HCT116 (cell line): ENCODE measurements around the gene HEATR5B. TPM values are rescaled to one million over a fixed set of nuclear protein-coding genes. Genes with fewer than 3 reads are reported as not detected.

Experiments used
- ATAC-seq: fragments of 200-7000 bp; cut with Tn5 transposase; 2 replicates; pipeline ENCODE4 v1.9.1; 2020; ENCODE audit warnings: mild to moderate bottlenecking, moderate library complexity
- BruUV-seq: library from RNA; stranded (reverse); fragments of 400-500 nt; replicated peaks from 2 replicates; lab custom pipeline; 2021; lab: Mats Ljungman, UMichigan
- CTCF ChIA-PET: fragments of 300-600 bp; sonication (Branson Sonifier 250); formaldehyde crosslinking; loops from one replicate; lab custom pipeline; 2021; ENCODE audit warnings: antibody characterized with exemption; lab: Charles Lee
- POLR2A ChIA-PET: fragments of 300-600, 350-600 bp; sonication (Branson Sonifier 250); formaldehyde crosslinking; loops from one replicate; lab custom pipeline; 2021; ENCODE audit warnings: antibody characterized with exemption; lab: Charles Lee
- RAD21 ChIA-PET, 2 experiments: fragments of 300-600 bp; sonication (Branson Sonifier 250); formaldehyde crosslinking; loops; one replicate each; lab custom pipeline; 2023; ENCODE audit warnings: low total read pairs in 2 of 2; ENCODE audit not compliant: uncharacterized antibody in 2 of 2, unreplicated experiment in 2 of 2, low non-redundant PET in 1 of 2; lab: Charles Lee
- DNase-seq: peaks from one replicate; pipeline ENCODE4 v3.0.0-alpha.2; 2010; ENCODE audit warnings: low read depth, low spot score
- H2AFZ ChIP-seq: fragments of 200-600 bp; shearing (Covaris generic), sonication (generic); 2 replicates; pipeline ENCODE4 v1.6.1; 2017; ENCODE audit warnings: low read depth, mixed run types, mixed read lengths, antibody characterized with exemption, low read length; ENCODE audit not compliant: poor library complexity, severe bottlenecking
- H3K27ac ChIP-seq: 2 replicates; pipeline ENCODE4 v1.5.1; 2012; ENCODE audit warnings: low read depth, low read length
- H3K27me3 ChIP-seq: fragments of 200-600 bp; sonication (generic); 2 replicates; pipeline ENCODE4 v1.6.1; 2016; ENCODE audit warnings: mixed run types, low read length, mixed read lengths; ENCODE audit not compliant: insufficient read depth
- H3K36me3 ChIP-seq, 2 experiments: fragments of 200-500 bp in 1 of 2; fragments of 200-600 bp in 1 of 2; sonication (Bioruptor generic) in 1 of 2; sonication (generic) in 1 of 2; 2 replicates each; pipeline versions ENCODE4 v1.5.1 to v1.6.1; 2014 to 2016; ENCODE audit warnings: low read length in 2 of 2, inconsistent platforms in 1 of 2, mixed read lengths in 1 of 2, mixed run types in 1 of 2; ENCODE audit not compliant: insufficient read depth in 2 of 2, control insufficient read depth in 1 of 2
- H3K4me1 ChIP-seq, 2 experiments: fragments of 200-600 bp in 1 of 2; sonication (generic) in 1 of 2; 2 replicates each; pipeline versions ENCODE4 v1.5.1 to v1.6.1; 2012 to 2017; ENCODE audit warnings: low read length in 2 of 2, inconsistent platforms in 1 of 2, mild to moderate bottlenecking in 1 of 2, mixed read lengths in 1 of 2, mixed run types in 1 of 2, moderate library complexity in 1 of 2; ENCODE audit not compliant: insufficient read depth in 2 of 2, control insufficient read depth in 1 of 2
- H3K4me2 ChIP-seq: fragments of 200-600 bp; sonication (generic); 2 replicates; pipeline ENCODE4 v1.6.1; 2017; ENCODE audit warnings: mixed run types, low read length, mixed read lengths
- H3K4me3 ChIP-seq, 2 experiments: fragments of 200-600 bp in 1 of 2; sonication (generic) in 1 of 2; replicated peaks in 1 of 2; 2 replicates each; pipeline ENCODE4 v1.5.1; 2011 to 2016; ENCODE audit warnings: low read length in 2 of 2, control low read depth in 1 of 2, low read depth in 1 of 2, mild to moderate bottlenecking in 1 of 2, mixed read lengths in 1 of 2, mixed run types in 1 of 2
- H3K79me2 ChIP-seq: fragments of 200-600 bp; sonication (generic); 2 replicates; pipeline ENCODE4 v1.6.1; 2017; ENCODE audit warnings: mild to moderate bottlenecking, mixed run types, low read length, moderate library complexity, mixed read lengths; ENCODE audit not compliant: insufficient read depth
- H3K9ac ChIP-seq: fragments of 200-600 bp; sonication (generic); 2 replicates; pipeline ENCODE4 v1.6.1; 2016; ENCODE audit warnings: low read length, mixed read lengths
- H3K9me2 ChIP-seq: fragments of 200-600 bp; sonication (generic), shearing (Covaris generic); 2 replicates; pipeline ENCODE4 v1.6.1; 2017; ENCODE audit warnings: mixed run types, mild to moderate bottlenecking, moderate library complexity; ENCODE audit not compliant: insufficient read depth
- H3K9me3 ChIP-seq, 2 experiments: fragments of 200-500 bp in 1 of 2; fragments of 200-600 bp in 1 of 2; sonication (Bioruptor generic) in 1 of 2; sonication (generic) in 1 of 2; 2 replicates each; pipeline ENCODE4 v1.6.1; 2014 to 2017; ENCODE audit warnings: low read length in 2 of 2, mixed read lengths in 2 of 2, inconsistent platforms in 1 of 2, low read depth in 1 of 2, mild to moderate bottlenecking in 1 of 2, mixed run types in 1 of 2, moderate library complexity in 1 of 2; ENCODE audit not compliant: control insufficient read depth in 1 of 2, insufficient read depth in 1 of 2
- H4K20me1 ChIP-seq: fragments of 200-600 bp; sonication (generic), shearing (Covaris generic); 2 replicates; pipeline ENCODE4 v1.6.1; 2017; ENCODE audit warnings: mixed run types, mild to moderate bottlenecking, moderate library complexity; ENCODE audit not compliant: insufficient read depth
- CEBPB ChIP-seq: IDR thresholded peaks from 2 replicates; pipeline ENCODE4 v1.6.1; 2012; ENCODE audit warnings: low read depth
- EZH2 ChIP-seq: fragments of 200-600 bp; sonication (generic); IDR thresholded peaks from 2 replicates; pipeline ENCODE4 v1.6.1; 2017; ENCODE audit warnings: antibody characterized with exemption, mixed run types
- EZH2phosphoT487 ChIP-seq: fragments of 200-600 bp; IDR thresholded peaks from 2 replicates; pipeline ENCODE4 v1.6.1; 2018; ENCODE audit warnings: antibody characterized with exemption, borderline replicate concordance
- FOSL1 ChIP-seq: IDR thresholded peaks from 2 replicates; pipeline ENCODE4 v1.6.1; 2012; ENCODE audit warnings: low read depth
- POLR2A ChIP-seq: IDR thresholded peaks from 2 replicates; pipeline ENCODE4 v1.7.0; 2011; ENCODE audit warnings: borderline replicate concordance; ENCODE audit not compliant: insufficient read depth, insufficient read length; ENCODE audit errors: extremely low read depth
- SIN3A ChIP-seq: IDR thresholded peaks from 2 replicates; pipeline ENCODE4 v1.6.1; 2012; ENCODE audit warnings: low read depth
- SP1 ChIP-seq: IDR thresholded peaks from 2 replicates; pipeline ENCODE4 v1.6.1; 2012; ENCODE audit warnings: low read depth
- SRF ChIP-seq: IDR thresholded peaks from 2 replicates; pipeline ENCODE4 v1.6.1; 2012; ENCODE audit warnings: low read depth
- TCF7L2 ChIP-seq: IDR thresholded peaks from 2 replicates; pipeline ENCODE4 v1.7.0; 2011; ENCODE audit warnings: borderline replicate concordance, inconsistent platforms; ENCODE audit not compliant: insufficient read depth, insufficient read length; ENCODE audit errors: extremely low read depth
- ZFX ChIP-seq: fragments of 450-650 bp; IDR thresholded peaks from 2 replicates; pipeline ENCODE4 v1.6.1; 2017
- intact Hi-C: fragments of 100-400 bp; cut with micrococcal nuclease; formaldehyde crosslinking; loops from 2 replicates; pipeline ENCODE4 v1.10.0; 2022
- total RNA-seq: library from RNA; stranded (reverse); gene quantifications from one replicate; pipeline ENCODE4 v1.2.1, GENCODE V29; 2021; ENCODE audit not compliant: unreplicated experiment
- TF ChIP-seq, protein P1 (sequence below), 3 experiments: fragments of 200-600 bp in 1 of 3; sonication (generic) in 1 of 3; IDR thresholded peaks in 2 of 3; conservative IDR thresholded peaks in 1 of 3; 2 replicates each; pipeline ENCODE4 v1.5.1; 2012 to 2017; ENCODE audit warnings: low read depth in 2 of 3, low read length in 2 of 3, antibody characterized with exemption in 1 of 3, borderline replicate concordance in 1 of 3, control low read depth in 1 of 3, mild to moderate bottlenecking in 1 of 3, mixed read lengths in 1 of 3, mixed run types in 1 of 3, moderate library complexity in 1 of 3; ENCODE audit not compliant: insufficient read depth in 1 of 3
- TF ChIP-seq, protein P2 (sequence below): IDR thresholded peaks from 2 replicates; pipeline ENCODE4 v1.6.1; 2012; ENCODE audit warnings: low read depth
- TF ChIP-seq, protein P3 (sequence below): IDR thresholded peaks from 2 replicates; pipeline ENCODE4 v1.6.1; 2012
- TF ChIP-seq, protein P4 (sequence below): IDR thresholded peaks from 2 replicates; pipeline ENCODE4 v1.6.1; 2012

The HEATR5B gene
- total RNA-seq, 1 experiment from 2014 or later = 10.6 TPM

DNA sequence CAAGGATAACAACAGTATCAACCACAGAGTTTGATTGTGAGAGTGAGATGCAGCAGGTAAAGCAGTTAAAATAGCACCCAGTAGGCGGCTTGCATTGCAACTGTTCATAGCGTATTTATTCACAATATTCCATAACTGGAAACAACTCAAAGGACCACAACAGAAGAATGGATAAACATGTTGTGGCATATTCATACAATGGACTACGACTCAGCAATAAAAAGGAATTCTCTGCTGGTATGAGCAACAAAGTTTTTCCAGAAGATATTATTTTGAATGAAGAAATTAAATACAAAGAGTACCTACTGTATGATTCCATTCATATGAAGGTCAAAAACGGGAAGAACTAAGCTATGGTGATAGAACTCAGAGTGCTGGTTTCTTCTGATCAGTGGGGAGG is 25.4 kb upstream of the HEATR5B start:
- no peaks in the 10 kb centered on the region for H3K9me3 ChIP-seq
- no peaks in the 10 kb centered on the region for H4K20me1 ChIP-seq
- no peaks in the 10 kb centered on the region for H3K79me2 ChIP-seq
- no peaks in the 10 kb centered on the region for H3K27me3 ChIP-seq
- BruUV-seq = no TSS peak
- H2AFZ ChIP-seq = no peak overlapping the region
- RAD21 ChIA-PET = no interaction called here
- peaks cover under 1 to 9% of the 10 kb centered on the region in 2 experiments for H3K4me1 ChIP-seq
- no peak overlapping the region for H3K4me3 ChIP-seq
- ATAC-seq (no peak), DNase-seq (no peak)
- CTCF ChIA-PET = no interaction called here
- no peak overlapping the region for H3K9ac ChIP-seq
- peaks cover 7 to 25% of the 10 kb centered on the region in 2 experiments; a peak in 3 of 4 replicates for H3K36me3 ChIP-seq
- TF ChIP-seq EZH2 (no peak), EZH2phosphoT487 (no peak), CEBPB (no peak), POLR2A (no peak), FOSL1 (no peak), SP1 (no peak), TCF7L2 (no peak), ZFX (no peak), SRF (no peak), SIN3A (no peak)
- TF ChIP-seq, protein P1, sequence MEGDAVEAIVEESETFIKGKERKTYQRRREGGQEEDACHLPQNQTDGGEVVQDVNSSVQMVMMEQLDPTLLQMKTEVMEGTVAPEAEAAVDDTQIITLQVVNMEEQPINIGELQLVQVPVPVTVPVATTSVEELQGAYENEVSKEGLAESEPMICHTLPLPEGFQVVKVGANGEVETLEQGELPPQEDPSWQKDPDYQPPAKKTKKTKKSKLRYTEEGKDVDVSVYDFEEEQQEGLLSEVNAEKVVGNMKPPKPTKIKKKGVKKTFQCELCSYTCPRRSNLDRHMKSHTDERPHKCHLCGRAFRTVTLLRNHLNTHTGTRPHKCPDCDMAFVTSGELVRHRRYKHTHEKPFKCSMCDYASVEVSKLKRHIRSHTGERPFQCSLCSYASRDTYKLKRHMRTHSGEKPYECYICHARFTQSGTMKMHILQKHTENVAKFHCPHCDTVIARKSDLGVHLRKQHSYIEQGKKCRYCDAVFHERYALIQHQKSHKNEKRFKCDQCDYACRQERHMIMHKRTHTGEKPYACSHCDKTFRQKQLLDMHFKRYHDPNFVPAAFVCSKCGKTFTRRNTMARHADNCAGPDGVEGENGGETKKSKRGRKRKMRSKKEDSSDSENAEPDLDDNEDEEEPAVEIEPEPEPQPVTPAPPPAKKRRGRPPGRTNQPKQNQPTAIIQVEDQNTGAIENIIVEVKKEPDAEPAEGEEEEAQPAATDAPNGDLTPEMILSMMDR (IDR thresholded peaks at IDR 0.05 in 2 of 3, conservative IDR thresholded peaks at IDR 0.05 in 1 of 3; ENCODE audit: borderline replicate concordance in 1 of 3, insufficient read depth in 1 of 3, low read depth in 2 of 3, low read length in 2 of 3) = no peak
- TF ChIP-seq, protein P2, sequence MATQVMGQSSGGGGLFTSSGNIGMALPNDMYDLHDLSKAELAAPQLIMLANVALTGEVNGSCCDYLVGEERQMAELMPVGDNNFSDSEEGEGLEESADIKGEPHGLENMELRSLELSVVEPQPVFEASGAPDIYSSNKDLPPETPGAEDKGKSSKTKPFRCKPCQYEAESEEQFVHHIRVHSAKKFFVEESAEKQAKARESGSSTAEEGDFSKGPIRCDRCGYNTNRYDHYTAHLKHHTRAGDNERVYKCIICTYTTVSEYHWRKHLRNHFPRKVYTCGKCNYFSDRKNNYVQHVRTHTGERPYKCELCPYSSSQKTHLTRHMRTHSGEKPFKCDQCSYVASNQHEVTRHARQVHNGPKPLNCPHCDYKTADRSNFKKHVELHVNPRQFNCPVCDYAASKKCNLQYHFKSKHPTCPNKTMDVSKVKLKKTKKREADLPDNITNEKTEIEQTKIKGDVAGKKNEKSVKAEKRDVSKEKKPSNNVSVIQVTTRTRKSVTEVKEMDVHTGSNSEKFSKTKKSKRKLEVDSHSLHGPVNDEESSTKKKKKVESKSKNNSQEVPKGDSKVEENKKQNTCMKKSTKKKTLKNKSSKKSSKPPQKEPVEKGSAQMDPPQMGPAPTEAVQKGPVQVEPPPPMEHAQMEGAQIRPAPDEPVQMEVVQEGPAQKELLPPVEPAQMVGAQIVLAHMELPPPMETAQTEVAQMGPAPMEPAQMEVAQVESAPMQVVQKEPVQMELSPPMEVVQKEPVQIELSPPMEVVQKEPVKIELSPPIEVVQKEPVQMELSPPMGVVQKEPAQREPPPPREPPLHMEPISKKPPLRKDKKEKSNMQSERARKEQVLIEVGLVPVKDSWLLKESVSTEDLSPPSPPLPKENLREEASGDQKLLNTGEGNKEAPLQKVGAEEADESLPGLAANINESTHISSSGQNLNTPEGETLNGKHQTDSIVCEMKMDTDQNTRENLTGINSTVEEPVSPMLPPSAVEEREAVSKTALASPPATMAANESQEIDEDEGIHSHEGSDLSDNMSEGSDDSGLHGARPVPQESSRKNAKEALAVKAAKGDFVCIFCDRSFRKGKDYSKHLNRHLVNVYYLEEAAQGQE = no peak
- TF ChIP-seq, protein P3, sequence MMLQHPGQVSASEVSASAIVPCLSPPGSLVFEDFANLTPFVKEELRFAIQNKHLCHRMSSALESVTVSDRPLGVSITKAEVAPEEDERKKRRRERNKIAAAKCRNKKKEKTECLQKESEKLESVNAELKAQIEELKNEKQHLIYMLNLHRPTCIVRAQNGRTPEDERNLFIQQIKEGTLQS = no peak
- TF ChIP-seq, protein P4, sequence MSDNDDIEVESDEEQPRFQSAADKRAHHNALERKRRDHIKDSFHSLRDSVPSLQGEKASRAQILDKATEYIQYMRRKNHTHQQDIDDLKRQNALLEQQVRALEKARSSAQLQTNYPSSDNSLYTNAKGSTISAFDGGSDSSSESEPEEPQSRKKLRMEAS = no peak
- H3K9me2 ChIP-seq = no peaks in the 10 kb centered on the region
- POLR2A ChIA-PET = no interaction called here
- intact Hi-C loops = no loop called here
- no peak overlapping the region for H3K27ac ChIP-seq
- no peak overlapping the region for H3K4me2 ChIP-seq
